Right cardiac atrium (tissue), 5 donors: Measurements from ENCODE around the gene ATP4A. TPM values are rescaled to one million over a fixed set of nuclear protein-coding genes. Genes with fewer than 3 reads are reported as not detected.
A peak's percentile ranks its signal among the peaks of the same experiment; 100 is the strongest.
"Not testable (repeated sequence)": the region's sequence is repeated elsewhere in the genome, so short reads cannot be mapped to it uniquely, and the experiment has no call there.

ENCODE experiments used
- ATAC-seq, 2 donors: fragments of 200-7000 bp; cut with Tn5 transposase; one replicate each; pipeline versions ENCODE4 v1.8.0 to v1.9.1; 2020; ENCODE audit warnings: moderate library complexity in 2 of 2, mild to moderate bottlenecking in 1 of 2
- DNase-seq, 3 donors: peaks; one replicate each; pipeline ENCODE4 v3.0.0-alpha.2; 2020
- H3K27ac ChIP-seq: one replicate; pipeline ENCODE4 v1.5.1; 2013; ENCODE audit warnings: mild to moderate bottlenecking, low read length, control low read depth, moderate library complexity
- H3K27me3 ChIP-seq: one replicate; pipeline ENCODE4 v1.6.1; 2013; ENCODE audit not compliant: control insufficient read depth, insufficient read depth
- H3K4me1 ChIP-seq: one replicate; pipeline ENCODE4 v1.6.1; 2013; ENCODE audit warnings: low read length; ENCODE audit not compliant: control insufficient read depth, insufficient read depth
- H3K4me3 ChIP-seq: one replicate; pipeline ENCODE4 v1.5.1; 2013; ENCODE audit warnings: low read length, control low read depth
- H3K9me3 ChIP-seq: one replicate; pipeline ENCODE4 v1.6.1; 2013; ENCODE audit warnings: low read length; ENCODE audit not compliant: control insufficient read depth
- WGBS: extraction: QIAGEN DNeasy Blood & Tissue Kit; methylation state at CpG from one replicate; pipeline ENCODE4 v1.1.7; 2013; 5-methylcytosine and 5-hydroxymethylcytosine counted together
- intact Hi-C, 4 donors: fragments of 100-400 bp; cut with DNase I; formaldehyde crosslinking; loops; one replicate each; pipeline versions ENCODE4 v1.11.0 to v1.14.0; 2022 to 2023
- long read RNA-seq, 4 donors: library from polyadenylated mRNA; unstranded; transcript quantifications; one replicate each; pipeline ENCODE4 v2.0.0, GENCODE V29; 2020 to 2021
- polyA plus RNA-seq: library from polyadenylated mRNA; stranded (reverse); fragments of 200-250 nt; gene quantifications from one replicate; pipeline ENCODE4 v1.2.3, GENCODE V29; 2013
- total RNA-seq, 4 donors: library from RNA; stranded (reverse); fragmentation: NEBNext Ultra II Directional; extraction: Animal tissue kit (Norgen Biotek cat#: 25700); gene quantifications; one replicate each; pipeline ENCODE4 v1.2.1, GENCODE V29; 2021
- donor health status: healthy with polysubstance abuse.
- donor health status: DM: no; HTN: yes; CAD: no.
- donor health status: DM: no; HTN: no; CAD: no.
- donor health status: DM: no; HTN: yes; CAD: no; lungs with severe emphysema.
- donor health status: DM: yes; HTN: yes; CAD: no.

ATP4A gene
- total RNA-seq = not detected
- polyA plus RNA-seq = not detected
- long read RNA-seq, donor 1 = 0 reads
- long read RNA-seq, donor 2 = 0 reads
- long read RNA-seq, donor 3 = 0 reads
- long read RNA-seq, donor 4 = 0 reads

GRCh38 chr19:35563207-35563829 lies at the start of gene ATP4A:
Gene ATP4A, minus strand, starts transcription at chr19:35563658. Its CDS starts 29 bp downstream, at chr19:35563629.
- Histone ChIP-seq H3K4me1 (no peaks in the 10 kb centered on the region), H3K27me3 (no peaks in the 10 kb centered on the region), H3K9me3 (no peaks in the 10 kb centered on the region), H3K4me3 (no peak within 1 kb of the TSS), H3K27ac (no peak within 1 kb of the TSS)
- DNase-seq = peak in 1 of 3 donors; percentile 30
- no peak for ATAC-seq
- WGBS = 65% methylated on average over 15 of the region's 15 CpGs
- intact Hi-C loops = no loop called here

- intact Hi-C loops = no loop called here
- Histone ChIP-seq H3K27me3 (no peaks in the 10 kb centered on the region), H3K4me1 (peaks cover 2% of the 10 kb centered on the region), H3K9me3 (no peaks in the 10 kb centered on the region), H3K27ac (no peak within 1 kb of the TSS), H3K4me3 (peak within 1 kb of the TSS; percentile 49)
- under 1% methylated on average over 47 of the region's 47 CpGs for WGBS
- DNase-seq (peak; percentile 92 to 98 (median 97)), ATAC-seq (peak; percentile 96 to 97)
Measured at GRCh38 chr19:35612559-35613321, 49.3 kb upstream of the ATP4A start, which contains the start of gene HAUS5. Gene HAUS5, plus strand, starts transcription at chr19:35612735. Its CDS starts 60 bp downstream, at chr19:35612795.

GRCh38 chr19:35612224-35612558 lies 48.7 kb upstream of the ATP4A start:
- H3K4me1 ChIP-seq = peaks cover 2% of the 10 kb centered on the region
- peak overlapping the region; percentile 49 for H3K4me3 ChIP-seq
- DNase-seq (no peak), ATAC-seq (no peak)
- intact Hi-C loops = no loop called here
- H3K9me3 ChIP-seq = no peaks in the 10 kb centered on the region
- H3K27me3 ChIP-seq = no peaks in the 10 kb centered on the region
- no peak overlapping the region for H3K27ac ChIP-seq
- WGBS = 35% methylated on average over 9 of the region's 9 CpGs

- DNase-seq = no peak
- ATAC-seq = no peak
- H3K27ac ChIP-seq = no peak overlapping the region
- no peaks in the 10 kb centered on the region for H3K9me3 ChIP-seq
- WGBS = 64% methylated on average over 6 of the region's 6 CpGs
- H3K4me3 ChIP-seq = no peak overlapping the region
- peaks cover 2% of the 10 kb centered on the region for H3K4me1 ChIP-seq
- intact Hi-C loops = no loop called here
- H3K27me3 ChIP-seq = no peaks in the 10 kb centered on the region
Measured at GRCh38 chr19:35609851-35610353, 46.4 kb upstream of the ATP4A start.

- ATAC-seq (no peak), DNase-seq (no peak)
- no peak overlapping the region for H3K27ac ChIP-seq
- no peaks in the 10 kb centered on the region for H3K27me3 ChIP-seq
- no peak overlapping the region for H3K4me3 ChIP-seq
- intact Hi-C loops = no loop called here
- WGBS = 74% methylated on average over 2 of the region's 2 CpGs
- no peaks in the 10 kb centered on the region for H3K9me3 ChIP-seq
- peaks cover 2% of the 10 kb centered on the region for H3K4me1 ChIP-seq
Measured at GRCh38 chr19:35608251-35608650, 44.8 kb upstream of the ATP4A start.

- no peaks in the 10 kb centered on the region for H3K9me3 ChIP-seq
- intact Hi-C loops = no loop called here
- no peak for ATAC-seq
- H3K4me1 ChIP-seq = no peaks in the 10 kb centered on the region
- no peak for DNase-seq
- 79% methylated on average over 3 of the region's 3 CpGs for WGBS
- H3K27ac ChIP-seq = no peak overlapping the region
- no peak overlapping the region for H3K4me3 ChIP-seq
- no peaks in the 10 kb centered on the region for H3K27me3 ChIP-seq
Measured at GRCh38 chr19:35607661-35608060, 44.2 kb upstream of the ATP4A start.

GRCh38 chr19:35607170-35607569 lies 43.7 kb upstream of the ATP4A start:
- ATAC-seq, H3K9me3 ChIP-seq, H3K4me3 ChIP-seq, DNase-seq, H3K4me1 ChIP-seq, intact Hi-C loops, H3K27ac ChIP-seq, H3K27me3 ChIP-seq: not testable (repeated sequence)
- 85% methylated on average over 8 of the region's 8 CpGs for WGBS

- intact Hi-C loops, H3K27me3 ChIP-seq, H3K4me3 ChIP-seq, H3K27ac ChIP-seq, H3K4me1 ChIP-seq, H3K9me3 ChIP-seq, DNase-seq, ATAC-seq: not testable (repeated sequence)
- WGBS = 88% methylated on average over 4 of the region's 4 CpGs
Measured at GRCh38 chr19:35604436-35604835, 41.0 kb upstream of the ATP4A start.

GRCh38 chr19:35601971-35602370 lies 38.5 kb upstream of the ATP4A start:
- ATAC-seq = no peak

GRCh38 chr19:35596366-35596999 lies 33.0 kb upstream of the ATP4A start:
- no peak for DNase-seq

More at GRCh38 chr19:35601971-35602370, 38.5 kb upstream of the ATP4A start:
- Histone ChIP-seq H3K4me3 (no peak overlapping the region), H3K27me3 (no peaks in the 10 kb centered on the region), H3K9me3 (no peaks in the 10 kb centered on the region), H3K4me1 (no peaks in the 10 kb centered on the region), H3K27ac (no peak overlapping the region)
- no peak for DNase-seq
- intact Hi-C loops = no loop called here
- WGBS = 90% methylated on average over 3 of the region's 3 CpGs

GRCh38 chr19:35595928-35596327 lies 32.5 kb upstream of the ATP4A start:
- Histone ChIP-seq H3K9me3 (no peaks in the 10 kb centered on the region), H3K4me3 (no peak overlapping the region), H3K4me1 (no peaks in the 10 kb centered on the region), H3K27ac (no peak overlapping the region), H3K27me3 (no peaks in the 10 kb centered on the region)
- intact Hi-C loops = no loop called here
- DNase-seq = no peak
- ATAC-seq = no peak
- 88% methylated on average over 1 of the region's 1 CpG for WGBS

More at GRCh38 chr19:35596366-35596999, 33.0 kb upstream of the ATP4A start:
- no peaks in the 10 kb centered on the region for H3K9me3 ChIP-seq
- no peak overlapping the region for H3K4me3 ChIP-seq
- no peak overlapping the region for H3K27ac ChIP-seq
- no peak for ATAC-seq
- H3K27me3 ChIP-seq = no peaks in the 10 kb centered on the region
- no peaks in the 10 kb centered on the region for H3K4me1 ChIP-seq
- WGBS = 58% methylated on average over 4 of the region's 4 CpGs
- intact Hi-C loops = no loop called here
